ENCODE data around the gene KIF6. TPM values are rescaled to one million over a fixed set of nuclear protein-coding genes. Genes with fewer than 3 reads are reported as not detected.

KIF6 gene
- polyA plus RNA-seq, 12 donors = 1.1 to 2.1 (median 1.6) TPM; not detected in 2

DNA sequence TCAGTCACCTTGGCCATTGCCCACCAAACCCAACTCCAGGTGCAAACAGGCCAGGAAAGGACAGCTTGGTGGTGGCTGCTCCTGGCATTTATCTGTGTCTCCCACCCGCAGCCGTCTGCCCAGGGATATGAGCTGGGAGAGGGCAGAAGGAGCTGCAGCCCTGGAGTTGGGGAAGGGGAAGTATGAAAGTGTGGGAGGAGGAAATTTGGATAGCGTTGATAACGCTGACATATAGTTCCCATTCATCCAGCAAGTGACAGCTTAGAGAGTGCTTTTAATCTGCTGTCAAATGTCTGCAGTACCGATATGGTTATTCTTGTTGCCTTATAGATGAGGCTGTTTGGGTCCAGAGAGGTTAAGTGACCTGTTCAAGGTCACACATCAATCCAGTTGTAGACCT is 403.4 kb downstream of the KIF6 start:
- no peak for DNase-seq

DNA sequence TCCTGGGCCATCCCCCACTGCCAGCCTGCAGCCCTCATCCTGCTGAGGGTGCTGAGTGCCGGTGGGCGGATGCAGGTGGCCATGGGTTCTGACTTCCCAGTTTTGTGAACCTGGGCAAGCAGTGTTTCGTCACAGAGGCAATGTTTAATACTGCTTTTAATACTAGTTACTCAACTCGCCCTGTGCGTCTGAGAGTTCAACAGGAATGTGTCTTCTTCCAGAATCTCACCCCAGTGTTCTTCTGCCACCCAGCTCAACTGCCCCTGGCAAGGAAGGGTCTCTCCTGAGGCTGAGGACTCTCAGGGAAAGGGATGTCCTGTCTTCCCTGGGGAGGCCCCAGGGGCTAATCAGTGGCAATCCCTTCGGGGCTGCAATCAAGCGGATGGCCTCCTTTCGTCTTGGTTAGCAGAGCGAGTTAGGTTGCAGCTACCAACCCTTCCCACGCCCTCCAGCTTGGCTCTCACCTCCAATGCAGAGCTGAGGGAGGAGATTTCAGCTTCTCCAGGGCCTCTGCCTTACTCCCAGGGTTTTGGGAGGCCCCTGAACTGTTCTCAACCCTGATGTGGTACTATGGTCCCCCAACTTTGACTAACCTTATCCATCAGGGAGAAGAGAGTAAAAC is 404.7 kb downstream of the KIF6 start:
- DNase-seq = no peak

DNA sequence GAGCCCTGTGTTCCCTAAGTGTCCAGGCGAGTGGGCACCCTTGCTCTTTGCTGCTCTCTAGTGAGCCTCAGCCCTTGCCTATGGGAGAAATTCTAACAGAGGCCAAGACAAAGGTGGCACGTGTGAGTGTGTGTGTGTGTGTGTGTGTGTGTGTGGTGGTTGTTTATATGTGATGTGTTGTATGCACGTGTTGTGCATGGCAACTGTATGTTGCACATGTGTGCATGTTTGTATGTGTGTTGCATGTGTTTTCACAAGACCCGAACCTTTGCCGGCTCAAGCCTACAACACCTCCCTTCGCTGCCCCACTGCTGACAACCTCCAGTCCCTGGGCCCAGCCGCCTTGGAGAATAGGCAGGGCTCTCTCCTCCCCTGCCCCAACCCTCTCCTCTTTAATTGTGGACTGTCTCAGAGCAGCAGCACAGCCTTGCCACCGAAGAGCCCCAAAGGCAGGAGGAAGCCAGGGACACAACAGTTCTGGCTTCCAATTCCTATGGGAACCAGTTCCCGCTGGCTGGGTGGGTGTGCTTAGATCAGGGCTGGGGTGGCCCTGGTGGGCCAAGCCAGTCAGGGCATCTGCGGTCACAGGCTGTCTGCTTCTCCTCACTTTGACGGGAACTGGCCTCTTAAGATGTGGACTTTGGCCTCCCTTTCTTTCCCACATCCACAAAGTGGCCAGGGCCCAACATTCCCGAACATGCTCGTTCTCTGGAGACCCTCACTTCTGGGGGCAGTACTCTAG is 405.4 kb downstream of the KIF6 start:
- DNase-seq = no peak

DNA sequence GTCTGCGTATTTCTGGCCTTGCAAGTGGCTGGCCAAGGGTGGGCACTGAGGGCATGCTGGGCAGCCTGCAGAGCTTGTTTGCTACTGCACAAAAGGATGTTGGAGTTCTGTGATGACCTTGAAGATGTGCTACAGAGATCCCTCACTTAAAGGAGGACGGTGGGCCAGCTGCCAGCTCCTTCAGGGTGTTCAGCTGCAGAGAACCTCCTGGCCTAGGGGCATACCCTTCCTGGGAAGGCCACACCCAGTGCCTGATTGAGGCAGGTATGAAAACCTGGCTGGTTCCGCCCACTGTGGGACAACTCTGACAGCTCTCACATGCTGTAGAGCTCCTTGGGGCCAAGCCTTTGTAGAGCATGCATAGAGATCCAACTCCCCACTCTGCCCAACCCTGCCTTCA is 408.0 kb downstream of the KIF6 start:
- no peak for DNase-seq

DNA sequence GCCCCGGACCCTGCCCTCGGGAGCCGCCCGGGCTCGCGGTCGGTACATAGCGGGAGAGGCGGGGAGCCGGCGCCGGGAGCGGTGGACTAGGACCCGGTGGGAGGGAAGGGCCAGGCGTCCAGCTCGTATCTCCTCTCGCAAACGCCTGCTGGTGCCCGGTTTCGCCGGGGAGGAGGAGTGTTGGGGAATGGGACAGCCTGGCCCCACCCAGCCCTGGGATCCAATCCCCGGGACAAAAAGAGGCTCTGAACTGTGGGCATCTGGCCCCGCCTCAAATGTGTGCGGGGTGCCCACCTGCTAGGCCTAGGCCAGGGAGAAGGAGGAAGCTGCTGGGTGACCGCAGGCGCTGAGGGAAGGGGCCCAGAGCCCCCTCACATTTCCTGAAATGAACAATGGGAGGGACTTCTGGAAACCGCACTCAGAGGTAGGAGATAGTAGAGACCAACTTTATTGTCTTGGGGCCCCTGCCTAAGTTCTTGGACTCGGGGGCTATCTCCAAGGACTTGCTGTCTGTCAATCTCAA is 410.9 kb downstream of the KIF6 start, which contains the start of gene KCNK17:
TSS of gene KCNK17 (minus strand) at position 147 of the 523 bp plus-strand sequence. CDS start at position 48, 99 bp downstream.
- no peak for DNase-seq

DNA sequence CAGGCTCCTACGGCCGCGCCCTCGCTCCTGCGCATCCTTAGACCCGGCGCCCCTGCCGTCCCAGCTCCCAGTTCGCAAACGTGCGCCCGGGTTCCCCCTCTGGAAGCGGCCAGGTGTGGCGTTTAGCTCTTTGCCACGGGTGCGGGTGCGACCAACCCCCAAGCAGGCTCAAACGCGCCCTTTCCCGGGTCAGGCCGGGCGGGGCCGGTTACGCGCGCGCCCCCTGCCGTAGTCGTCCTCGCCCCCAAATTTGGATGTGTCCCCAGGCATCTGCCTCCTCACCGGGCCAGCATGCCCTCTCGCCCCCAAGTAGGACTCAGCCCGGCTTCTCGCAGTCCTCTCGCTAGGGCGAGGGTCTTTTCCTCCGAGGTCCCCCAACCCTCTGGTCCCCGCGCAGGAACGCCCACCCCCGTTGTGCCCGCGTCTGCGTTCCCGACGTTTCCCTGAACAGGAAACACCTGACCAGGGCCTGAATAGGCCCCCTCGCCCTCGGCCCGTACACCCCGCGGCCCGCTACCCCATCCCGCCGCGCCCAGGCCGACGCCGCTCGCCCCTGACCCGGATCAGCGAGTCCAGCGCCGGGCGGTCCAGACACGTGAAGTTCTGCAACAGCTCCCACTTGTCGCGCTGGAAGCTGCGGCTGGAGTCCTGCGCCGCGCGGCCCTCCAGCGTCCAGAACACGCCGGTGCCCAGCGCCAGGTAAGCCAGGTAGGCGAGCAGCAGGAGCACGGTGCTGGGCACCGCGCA is 411.5 kb downstream of the KIF6 start:
- no peak for DNase-seq

DNA sequence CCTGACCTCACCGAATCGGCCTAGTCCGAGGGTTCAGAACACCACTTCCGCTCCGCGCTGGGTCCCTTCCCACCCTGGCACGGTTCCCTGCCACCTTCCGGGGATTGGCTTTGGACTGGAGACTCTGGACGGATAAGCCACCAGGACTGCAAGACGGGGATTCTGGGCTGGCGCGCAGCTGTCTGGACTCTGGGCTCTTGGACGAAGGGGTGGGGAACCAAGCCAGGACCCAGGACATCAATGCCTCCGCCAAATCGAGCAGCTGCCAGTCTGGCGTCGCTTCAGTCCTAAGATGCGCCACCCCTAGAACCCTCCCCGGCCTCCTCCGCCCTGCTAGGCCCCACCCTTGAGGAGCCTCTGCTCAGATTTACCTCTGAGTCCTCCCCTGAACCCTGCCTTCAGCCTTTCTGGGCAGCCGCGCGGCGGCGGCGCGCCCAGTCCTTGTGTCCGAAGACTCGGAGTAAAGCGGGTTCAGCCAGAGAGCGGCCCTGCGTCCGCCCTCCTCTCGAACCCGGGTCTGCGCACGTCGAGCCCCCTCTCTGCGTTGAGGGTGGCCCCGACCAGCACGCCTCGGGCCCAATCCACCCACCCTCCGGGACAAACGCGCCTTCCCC is 412.2 kb downstream of the KIF6 start:
- DNase-seq = no peak

DNA sequence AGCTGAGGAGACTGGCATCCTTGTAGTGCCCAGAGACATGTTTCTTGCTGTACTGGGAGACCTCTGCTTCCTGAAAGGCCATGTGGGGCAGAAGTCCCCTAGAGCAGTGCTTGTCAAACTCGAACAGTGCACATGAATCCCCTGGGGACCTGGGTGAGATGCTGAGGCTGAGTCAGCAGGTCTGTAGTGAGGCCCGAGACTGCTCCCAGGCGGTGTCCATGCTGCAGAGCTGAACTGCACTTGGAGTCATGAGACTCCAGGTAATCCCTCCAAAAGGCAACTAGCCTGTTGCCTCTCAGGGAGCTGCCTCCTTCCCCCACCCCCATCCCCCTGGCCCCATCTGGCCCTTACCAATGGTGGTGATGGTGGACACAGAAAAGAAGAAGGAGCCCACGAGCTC is 414.7 kb downstream of the KIF6 start:
- no peak for DNase-seq

DNA sequence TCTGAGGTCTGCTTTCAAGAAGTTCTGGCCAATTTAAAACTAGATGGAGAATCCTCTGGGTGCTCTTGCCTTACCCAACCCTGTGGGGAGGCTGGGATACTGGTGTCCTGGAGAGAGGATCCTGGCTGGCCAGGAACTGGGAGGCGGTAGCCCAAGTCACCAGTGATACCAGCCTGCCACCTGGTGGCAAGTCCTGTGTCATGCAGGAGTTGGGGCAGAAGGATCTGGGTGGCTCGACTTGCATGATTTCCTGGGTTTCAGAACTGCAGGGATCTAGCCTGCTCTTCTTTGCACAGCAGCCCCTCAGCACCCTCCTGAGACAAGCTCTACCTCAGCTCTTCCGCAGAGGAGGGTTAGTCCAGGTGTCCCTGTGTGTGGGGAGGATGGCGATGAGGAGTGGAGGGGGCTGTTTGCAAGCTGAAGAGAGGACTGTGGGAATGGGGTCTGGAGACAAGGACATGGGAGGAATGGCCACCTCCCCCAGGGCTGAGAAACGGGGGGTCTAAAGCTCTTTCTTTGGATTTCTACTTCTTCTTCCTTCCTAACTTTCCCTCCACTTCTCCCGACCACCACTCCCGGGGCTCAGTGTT is 415.2 kb downstream of the KIF6 start:
- DNase-seq = peak; percentile 49

DNA sequence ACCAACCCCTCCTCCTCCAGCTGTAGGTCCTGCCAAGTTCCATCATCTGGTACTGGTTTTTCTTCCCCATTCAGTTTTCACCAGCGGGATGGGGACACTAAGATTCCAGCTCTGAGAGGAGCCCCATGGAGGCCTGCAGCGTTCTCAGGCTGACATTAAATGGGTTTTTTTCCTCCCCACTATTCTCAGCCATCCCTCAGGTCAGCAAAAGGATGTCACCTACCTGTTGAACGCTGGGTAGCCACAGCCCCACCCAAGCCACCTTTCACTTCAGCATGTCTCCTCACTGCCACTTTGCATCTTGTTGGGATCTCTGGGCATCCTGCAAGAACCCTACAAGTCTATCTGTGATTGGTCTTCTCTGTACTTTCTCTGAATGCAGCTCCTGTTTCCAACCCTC is 417.7 kb downstream of the KIF6 start:
- no peak for DNase-seq

DNA sequence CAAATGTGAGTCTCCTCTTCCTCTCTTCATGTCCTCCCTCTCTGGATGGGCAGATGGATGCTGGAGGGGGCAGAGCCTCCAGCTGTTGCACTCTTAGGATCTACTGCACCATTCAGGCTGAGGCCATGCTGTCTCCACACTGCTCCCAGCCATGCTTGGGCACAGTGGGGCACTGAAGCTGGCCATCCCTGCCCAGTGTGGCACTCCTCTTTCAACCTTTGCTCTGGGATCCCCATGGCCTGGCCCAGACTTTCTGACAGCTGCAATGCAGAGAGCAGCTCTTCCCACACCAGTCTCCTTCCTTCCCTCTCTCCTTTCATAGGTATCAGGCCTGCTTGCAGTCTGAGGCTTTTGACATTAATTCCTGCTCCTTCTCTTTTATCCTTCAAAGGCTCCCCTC is 420.3 kb downstream of the KIF6 start:
- DNase-seq = no peak

DNA sequence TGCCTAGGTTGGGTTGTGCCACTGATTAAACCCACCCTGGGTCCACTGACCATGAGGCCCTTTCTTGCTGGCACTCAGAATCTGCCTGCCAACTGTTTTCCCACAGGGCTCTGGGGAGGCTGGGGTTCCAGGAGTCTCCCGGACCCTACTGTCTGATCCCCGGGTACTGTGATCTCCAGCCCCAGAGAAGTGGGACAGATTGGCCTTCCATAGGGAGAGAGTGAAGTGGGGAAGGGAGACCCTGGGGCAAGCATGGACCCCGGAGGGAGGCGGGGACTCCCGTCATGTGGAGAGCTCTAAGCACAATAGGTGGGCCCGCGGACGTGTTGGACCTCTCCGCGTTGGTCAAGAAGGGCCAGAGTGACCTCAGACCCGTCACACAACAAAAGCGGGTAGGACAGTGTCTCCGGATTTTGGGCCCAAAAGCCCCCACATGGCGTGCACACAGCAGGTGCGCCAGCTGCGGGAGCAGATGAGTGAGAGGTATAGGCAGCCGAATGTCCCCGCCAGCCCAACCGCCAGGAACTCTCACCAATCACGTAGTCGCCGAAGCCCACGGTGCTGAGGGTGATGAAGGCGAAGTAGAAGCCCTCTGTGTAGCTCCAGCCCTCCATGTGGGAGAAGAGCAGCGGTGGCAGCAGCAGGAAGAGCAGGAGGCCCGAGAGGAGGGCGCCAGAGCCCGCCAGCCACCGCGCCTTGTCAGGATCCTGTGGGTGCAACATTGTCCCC is 421.6 kb downstream of the KIF6 start:
- no peak for DNase-seq

DNA sequence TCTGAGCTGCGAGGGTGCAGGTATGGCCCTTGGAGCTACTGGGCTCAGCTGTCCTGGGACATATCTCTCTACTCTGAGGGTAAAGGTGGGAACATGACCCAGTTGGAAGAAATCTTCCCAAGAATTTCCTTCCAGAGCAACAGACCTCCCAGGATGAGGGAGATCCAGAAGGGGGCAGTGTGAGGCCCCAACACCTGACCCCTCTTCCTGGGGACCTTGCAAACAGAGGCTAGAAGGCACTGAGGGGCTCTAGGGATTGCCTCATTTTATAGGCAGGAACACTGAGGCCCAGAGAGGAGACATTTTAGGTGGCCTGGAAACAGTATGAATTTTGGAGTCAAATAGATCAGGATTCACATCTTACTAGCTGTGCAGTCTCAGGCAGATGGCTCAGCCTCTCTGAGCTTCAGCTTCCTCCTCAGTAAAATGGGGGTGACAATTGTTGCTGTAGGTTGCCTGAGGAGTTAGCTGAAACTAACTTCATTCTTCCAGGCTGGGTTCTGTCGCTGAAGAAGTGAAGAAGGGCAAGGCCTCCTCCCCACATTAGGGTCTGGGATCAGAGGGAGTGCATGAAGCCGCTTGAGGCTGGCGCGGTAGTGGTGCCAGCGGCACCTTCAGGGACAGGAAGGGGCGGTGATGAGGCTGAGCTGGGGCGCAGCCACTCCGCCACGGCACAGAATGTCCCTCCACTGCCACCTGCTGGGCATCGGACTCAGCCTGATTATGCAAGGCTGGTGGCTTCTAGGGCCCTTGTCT is 422.4 kb downstream of the KIF6 start:
- peak; percentile 70 for DNase-seq

DNA sequence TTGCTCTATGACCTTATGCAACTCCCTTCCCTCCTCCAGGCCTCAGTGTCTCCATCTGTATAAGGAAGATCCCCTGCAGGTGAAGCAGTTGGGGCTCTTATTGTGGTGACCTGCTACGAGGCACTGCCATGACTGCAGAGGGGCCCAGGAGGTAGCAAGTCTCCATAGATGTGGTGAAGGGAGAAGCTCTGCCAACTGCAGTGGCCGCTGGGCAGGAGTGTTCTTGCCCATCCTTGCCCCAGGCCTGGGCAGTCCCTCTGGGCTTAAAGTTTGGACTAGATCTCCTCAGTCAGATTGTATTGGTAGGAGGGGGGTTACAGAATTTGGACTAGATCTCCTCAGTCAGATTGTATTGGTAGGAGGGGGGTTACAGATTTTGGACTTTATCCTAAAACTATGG is 423.2 kb downstream of the KIF6 start:
- no peak for DNase-seq

DNA sequence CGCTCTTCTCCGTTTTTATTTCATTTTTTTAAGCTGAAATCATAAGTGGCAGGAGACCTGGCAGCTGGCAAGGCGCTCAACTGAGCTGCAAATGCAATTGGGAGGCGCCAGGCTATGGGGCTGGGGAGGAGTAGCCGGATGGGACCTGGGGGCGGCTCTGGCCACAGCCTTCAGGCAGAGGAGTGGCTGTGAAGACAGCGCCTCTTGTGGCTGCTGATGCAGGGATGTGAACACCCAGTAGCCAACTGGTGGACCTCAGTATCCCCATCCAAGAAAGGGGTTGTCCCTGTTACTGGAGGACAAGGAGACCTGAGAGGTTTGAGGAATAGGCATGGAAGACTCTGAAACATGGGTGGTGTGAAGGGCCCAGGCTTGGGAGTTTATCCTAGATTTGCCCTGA is 423.6 kb downstream of the KIF6 start:
- DNase-seq = no peak

DNA sequence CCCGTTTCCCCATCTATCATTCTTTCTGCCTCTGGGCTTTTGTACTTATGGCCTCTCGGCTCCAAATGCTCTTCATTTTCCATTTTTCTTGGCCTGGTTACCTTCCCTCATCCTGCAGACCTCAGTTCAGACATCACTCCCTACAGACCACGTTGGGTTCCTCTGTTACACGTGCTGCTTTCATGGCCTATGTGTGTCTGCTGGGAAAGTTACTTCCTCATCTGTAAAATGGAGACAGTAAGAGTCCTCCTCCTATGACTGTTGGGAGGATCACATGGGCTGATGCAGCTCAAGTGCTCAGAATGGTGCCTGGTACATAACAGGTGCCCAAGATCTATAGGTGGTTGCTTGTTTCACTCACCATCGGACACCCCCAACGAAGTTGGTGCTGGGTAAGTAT is 424.5 kb downstream of the KIF6 start:
- DNase-seq = no peak

DNA sequence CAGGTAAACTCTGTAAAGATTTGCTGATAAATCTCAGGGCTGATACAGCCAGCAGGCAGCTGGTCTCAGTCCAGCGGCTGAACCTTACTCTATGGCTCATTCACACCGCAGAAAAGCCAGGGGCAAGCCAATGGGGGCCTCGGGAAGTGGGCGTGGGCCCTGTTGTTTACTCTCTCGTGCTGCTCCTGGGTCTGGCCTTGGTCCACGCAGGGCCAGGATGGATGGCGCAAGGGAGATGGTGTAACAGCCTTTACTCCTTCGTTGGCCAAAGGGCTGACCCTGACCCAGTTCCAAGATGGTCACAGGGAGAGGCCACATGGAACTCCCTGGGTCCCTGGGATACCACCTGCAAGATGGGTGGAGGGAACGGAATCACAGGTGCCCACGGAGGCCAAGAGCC is 427.1 kb downstream of the KIF6 start:
- DNase-seq = no peak

DNA sequence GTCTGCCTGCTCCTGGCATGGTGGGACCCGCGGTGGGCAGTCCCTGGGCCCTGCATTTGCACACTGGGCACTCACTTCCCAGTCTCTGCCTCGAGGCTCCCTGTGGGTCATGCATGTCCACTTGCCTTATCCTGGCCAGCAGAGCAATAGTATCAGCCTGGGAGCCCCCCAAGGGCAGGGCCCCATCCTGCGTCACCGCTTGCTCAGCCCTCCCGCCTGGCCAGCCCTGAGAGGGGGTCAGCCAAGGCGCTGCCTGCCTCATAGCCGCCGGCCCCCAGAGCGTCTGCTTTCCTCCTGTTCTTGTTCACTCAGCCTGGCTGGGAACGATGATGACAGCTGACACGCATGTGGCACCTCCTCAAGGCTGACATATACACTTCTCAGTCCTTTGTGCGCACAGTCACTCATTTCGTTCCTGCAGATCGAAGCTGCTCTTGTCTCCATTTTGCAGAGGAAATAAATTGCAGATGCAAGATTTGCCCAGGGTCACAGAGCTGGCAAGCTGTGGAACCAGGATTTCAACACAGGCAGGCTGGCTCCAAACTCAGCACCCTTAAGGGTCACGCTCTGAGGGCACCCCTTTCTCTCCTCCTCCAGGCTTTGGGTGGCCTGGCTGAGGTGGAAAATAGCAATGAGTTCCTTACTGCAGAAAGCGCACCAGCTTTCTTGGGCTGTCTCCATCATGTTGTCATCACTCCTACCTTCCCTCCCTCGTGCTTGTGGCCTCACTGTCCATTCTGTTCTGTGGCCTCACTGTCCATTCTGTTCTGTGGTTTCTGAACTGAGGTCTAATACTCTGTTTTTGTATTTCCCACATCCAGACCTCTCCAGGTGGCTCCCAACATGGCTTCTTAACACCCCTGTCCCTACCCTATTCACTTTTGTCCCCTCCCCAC is 428.2 kb downstream of the KIF6 start:
- peak; percentile 60 for DNase-seq

DNA sequence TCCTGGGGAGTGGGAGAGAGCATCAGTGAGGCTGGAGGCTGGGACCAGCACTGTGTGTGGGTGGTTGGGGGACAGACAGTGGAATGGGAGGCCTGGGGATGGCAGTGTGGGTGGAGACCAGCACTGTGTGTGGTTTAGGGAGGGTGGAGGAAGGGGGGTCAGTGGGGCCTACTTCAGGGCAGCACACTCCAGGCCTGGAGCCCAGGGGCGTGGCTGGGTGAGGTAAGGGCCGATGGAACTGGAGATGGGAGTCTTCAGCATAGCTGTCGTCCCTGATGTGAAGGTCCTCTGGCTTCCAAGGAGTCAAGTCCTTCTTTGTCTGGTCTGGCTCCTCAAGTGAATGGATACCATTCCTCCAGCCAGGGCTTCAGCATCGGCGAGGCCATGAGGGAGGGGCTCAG is 429.6 kb downstream of the KIF6 start:
- peak; percentile 27 for DNase-seq

Measured in muscle of arm (tissue), 12 donors.